ENCODE results near the gene TMED1.

Gene TMED1

DNA sequence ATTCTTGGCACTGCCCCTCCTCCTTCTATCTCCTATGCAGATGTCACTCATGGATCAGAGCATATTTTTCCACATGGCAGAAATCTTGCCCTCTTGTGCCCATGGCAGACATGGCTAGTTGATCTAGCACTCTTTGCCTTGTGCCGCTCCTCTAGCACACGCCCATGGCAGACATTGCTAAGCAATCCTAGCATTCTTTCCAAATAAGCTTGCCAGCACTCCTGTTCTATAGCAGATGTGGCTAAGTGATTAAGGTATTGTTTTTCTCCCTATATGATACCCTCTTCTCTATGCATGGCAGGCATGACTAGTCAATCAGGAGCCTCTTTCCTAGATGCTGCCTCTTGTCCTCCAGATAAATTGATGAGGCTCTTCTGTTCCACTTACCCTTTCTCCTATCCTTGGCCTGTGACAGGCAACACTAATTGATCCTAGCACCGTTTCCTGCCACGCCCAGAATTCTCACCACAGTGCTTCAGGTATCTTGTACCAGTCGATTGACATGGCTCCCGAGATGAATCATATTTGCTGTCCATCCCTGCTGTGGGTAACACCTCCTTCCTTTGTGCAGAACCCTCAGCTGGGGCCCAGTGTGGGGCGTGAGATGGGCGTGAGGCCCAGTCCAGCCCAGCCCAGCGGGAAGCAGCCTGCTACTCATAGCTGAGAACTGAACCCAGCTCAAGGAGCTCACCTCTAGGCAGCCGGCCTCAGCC lies 26.9 kb downstream of the TMED1 start:
- peak; percentile 70 for DNase-seq

- no peak for DNase-seq
Measured at GRCh38 chr19:10805758-10806247, 30.2 kb downstream of the TMED1 start.

DNA sequence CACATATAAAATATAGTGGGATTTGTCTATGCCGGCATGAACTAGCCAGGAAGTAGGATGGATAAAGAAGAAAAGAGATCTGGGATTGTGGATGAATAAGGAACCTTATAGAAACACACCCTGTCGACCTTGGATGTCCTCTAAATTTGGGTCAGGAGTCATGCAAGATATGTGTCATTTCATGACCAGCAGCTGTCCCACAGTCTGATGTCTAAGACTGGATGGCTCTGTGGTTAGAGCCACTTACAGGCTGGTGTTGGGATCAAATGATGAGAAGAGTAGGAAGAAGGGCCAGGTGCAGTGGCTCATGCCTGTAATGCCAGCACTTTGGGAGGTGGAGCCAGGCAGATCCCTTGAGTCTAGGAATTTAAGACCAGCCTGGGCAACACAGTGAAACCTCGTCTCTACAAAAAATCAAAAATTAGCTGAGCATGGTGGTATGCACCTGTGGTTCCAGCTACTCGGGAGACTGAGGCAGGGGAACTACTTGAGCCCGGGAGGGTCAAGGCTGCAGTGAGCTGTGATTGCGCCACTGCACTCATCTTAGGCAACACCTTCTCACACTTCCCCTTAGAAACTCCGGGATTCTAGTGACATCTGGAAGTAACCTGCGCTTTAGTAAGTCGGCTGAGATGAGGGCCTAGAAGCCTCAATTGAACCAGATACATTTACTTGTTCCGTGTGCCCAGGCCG lies 30.8 kb downstream of the TMED1 start:
- DNase-seq, result no peak

DNA sequence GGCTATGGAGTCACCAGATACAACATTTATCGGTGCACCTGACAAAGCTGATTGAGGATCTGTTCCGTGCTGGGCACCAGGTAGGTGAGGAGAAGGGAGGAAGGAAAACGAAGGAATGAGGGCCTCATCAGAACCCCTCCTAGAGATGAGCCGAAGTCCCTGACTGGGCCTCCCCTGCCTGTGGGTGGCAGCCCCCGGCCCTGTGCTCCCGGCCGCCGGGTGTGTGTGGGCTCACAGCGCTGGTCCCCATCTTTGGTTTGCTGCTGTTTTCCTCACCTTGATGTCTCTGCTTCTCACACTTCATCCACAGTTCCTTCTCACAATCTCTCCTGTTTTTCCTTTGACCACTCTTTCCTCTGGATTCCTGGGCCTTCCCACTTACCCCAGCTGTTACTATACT lies 32.8 kb downstream of the TMED1 start:
- no peak for DNase-seq

- no peak for DNase-seq
Measured at GRCh38 chr19:10802479-10802878, 33.5 kb downstream of the TMED1 start.

- DNase-seq, result no peak
Measured at GRCh38 chr19:10800488-10800887, 35.5 kb downstream of the TMED1 start.

GRCh38 chr19:10797541-10798256 lies 38.3 kb downstream of the TMED1 start:
- DNase-seq, result peak; percentile 94

GRCh38 chr19:10797078-10797477 lies 38.9 kb downstream of the TMED1 start:
- peak; percentile 74 for DNase-seq

DNA sequence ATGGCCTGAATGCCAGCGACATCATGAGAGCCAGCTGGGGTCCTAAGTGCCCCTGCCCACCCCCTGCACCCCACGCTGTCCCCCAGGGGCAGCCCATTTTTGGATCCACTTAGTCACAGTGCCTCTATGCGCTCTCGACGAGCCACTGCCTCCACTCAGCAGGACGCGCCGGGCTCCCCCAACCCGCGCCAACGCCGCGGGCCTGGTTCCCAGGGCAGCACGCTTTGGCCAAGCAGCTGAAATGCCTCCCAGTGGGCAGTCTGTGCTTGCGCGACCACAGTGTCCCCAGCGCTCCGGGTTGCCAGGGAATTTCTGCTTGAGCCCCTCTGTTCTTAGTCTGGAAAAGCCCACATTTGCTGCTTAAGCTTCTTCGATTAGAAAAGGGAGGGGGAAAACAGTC lies 39.4 kb downstream of the TMED1 start:
- no peak for DNase-seq

GRCh38 chr19:10789866-10790265 lies 46.1 kb downstream of the TMED1 start:
- DNase-seq, result no peak

DNA sequence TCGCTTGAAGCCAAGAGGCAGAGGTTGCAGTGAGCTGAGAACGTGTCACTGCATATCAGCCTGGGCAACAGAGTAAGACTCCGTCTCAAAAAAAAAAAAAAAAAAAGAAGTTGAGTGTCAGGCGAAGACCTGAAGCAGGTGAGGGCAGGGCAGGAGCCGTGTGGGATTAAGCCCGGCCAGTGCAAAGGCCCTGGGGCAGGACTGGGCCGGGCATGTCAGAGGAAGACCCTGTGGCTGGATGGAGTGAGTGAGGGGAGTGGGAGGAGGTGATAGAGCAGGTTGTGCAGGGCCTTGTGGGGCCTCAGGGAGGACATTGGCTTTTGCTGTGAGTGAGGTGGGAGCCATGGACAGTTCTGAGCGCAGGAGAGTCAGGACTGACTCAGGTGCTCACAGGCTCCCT lies 47.9 kb downstream of the TMED1 start:
- DNase-seq, result no peak

DNA sequence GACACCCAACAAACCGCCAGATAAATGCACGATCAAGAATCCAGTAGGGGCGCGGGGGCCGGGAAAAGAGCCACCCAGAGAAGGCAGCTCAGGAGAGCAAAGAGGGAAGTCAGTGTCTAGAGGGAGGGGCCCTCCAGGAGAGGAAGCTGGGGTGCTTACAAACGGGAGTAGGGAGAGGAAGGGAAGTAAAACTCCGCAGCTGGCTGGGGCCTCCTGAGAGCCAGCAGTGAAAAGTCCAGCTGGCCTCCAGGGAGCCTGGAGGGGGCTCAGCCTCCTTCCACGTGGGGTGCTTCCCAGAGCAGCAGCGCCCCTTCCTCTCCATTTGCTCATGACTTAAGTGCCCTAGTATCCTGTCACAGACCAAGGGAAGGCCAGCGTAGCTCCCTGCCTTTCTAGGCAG lies 51.8 kb downstream of the TMED1 start:
- no peak for DNase-seq

GRCh38 chr19:10782795-10783194 lies 53.2 kb downstream of the TMED1 start:
- no peak for DNase-seq
